Tibial artery (tissue), 4 donors: ENCODE data around the gene TRPM1.

Experiments
- DNase-seq, 2 donors: peaks; one replicate each; pipeline ENCODE4 v3.0.0-alpha.2; 2019
- H3K27ac ChIP-seq, 2 donors: fragments of 200-600 bp; sonication (generic) in 1 of 2; 1 replicate in 1 of 2; 2 replicates in 1 of 2; pipeline ENCODE4 v1.5.1; 2018 to 2019; ENCODE audit warnings: mild to moderate bottlenecking in 1 of 2
- H3K27me3 ChIP-seq, 2 donors: fragments of 200-600 bp; sonication (generic) in 1 of 2; one replicate each; pipeline versions ENCODE4 v1.5.1 to v1.6.0; 2016 to 2019
- H3K36me3 ChIP-seq, 3 donors: fragments of 200-600 bp; sonication (generic) in 2 of 3; one replicate each; pipeline ENCODE4 v1.5.1; 2016 to 2019; ENCODE audit warnings: mild to moderate bottlenecking in 2 of 3
- H3K4me1 ChIP-seq, 4 donors: fragments of 200-600 bp; sonication (generic) in 2 of 4; 1 replicate in 3 of 4; 2 replicates in 1 of 4; pipeline ENCODE4 v1.5.1; 2016 to 2019
- H3K4me3 ChIP-seq, 2 donors: fragments of 200-600 bp; sonication (generic) in 1 of 2; 1 replicate in 1 of 2; 2 replicates in 1 of 2; pipeline ENCODE4 v1.5.1; 2018 to 2019; ENCODE audit warnings: mild to moderate bottlenecking in 2 of 2
- H3K9me3 ChIP-seq, 3 donors: fragments of 200-600 bp; sonication (generic) in 1 of 3; one replicate each; pipeline ENCODE4 v1.5.1; 2016 to 2019
- intact Hi-C: fragments of 100-400 bp; cut with DNase I; formaldehyde crosslinking; loops from one replicate; pipeline ENCODE4 v1.15.0; 2023; ENCODE audit warnings: low total_unique reads
- TF ChIP-seq, protein P1 (sequence below), 2 experiments: fragments of 200-600 bp in 1 of 2; fragments of 450-650 bp in 1 of 2; IDR thresholded peaks; one replicate each; pipeline ENCODE4 v1.5.1; 2017 to 2019; ENCODE audit warnings: antibody characterized with exemption in 2 of 2, mild to moderate bottlenecking in 1 of 2, moderate library complexity in 1 of 2

The TRPM1 gene

DNA sequence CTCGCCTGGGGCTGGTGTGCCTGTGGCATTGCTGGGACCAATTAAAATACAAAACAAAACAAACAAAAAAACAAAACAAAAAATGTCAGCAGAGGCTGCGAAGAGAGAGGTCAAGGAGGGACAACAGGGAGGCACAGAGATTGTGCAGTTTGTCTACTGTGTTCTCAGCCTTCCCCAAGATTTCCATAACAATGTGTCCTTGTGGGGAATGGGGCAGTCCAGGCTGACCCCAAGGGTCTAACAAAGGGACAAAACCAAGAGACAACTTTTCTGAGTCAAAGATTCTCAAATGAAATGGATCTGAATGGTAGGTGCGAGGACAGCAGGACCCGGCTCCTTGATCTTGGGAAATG, 46.4 kb upstream of the TRPM1 start:
- intact Hi-C loops: no loop called here

DNA sequence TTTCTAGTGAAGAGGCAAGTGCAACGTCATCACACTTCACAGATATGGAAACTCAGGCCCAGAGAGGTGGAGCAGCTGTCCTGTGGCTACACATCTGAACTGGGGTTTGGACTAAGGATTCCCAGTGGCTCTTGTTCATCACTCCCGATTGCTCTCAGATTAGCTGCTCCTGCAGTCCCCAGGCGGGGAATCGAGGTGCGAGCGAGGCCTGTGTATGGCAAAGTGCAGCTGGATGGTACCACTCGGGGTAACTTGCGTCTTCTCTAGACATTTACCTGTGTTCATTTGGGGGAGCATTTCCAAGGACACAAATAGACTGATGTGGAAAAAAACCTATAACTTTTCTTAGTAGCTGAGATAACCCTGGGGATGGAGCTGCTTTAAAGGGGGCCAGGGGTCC, 45.9 kb upstream of the TRPM1 start:
- TF ChIP-seq, protein P1, sequence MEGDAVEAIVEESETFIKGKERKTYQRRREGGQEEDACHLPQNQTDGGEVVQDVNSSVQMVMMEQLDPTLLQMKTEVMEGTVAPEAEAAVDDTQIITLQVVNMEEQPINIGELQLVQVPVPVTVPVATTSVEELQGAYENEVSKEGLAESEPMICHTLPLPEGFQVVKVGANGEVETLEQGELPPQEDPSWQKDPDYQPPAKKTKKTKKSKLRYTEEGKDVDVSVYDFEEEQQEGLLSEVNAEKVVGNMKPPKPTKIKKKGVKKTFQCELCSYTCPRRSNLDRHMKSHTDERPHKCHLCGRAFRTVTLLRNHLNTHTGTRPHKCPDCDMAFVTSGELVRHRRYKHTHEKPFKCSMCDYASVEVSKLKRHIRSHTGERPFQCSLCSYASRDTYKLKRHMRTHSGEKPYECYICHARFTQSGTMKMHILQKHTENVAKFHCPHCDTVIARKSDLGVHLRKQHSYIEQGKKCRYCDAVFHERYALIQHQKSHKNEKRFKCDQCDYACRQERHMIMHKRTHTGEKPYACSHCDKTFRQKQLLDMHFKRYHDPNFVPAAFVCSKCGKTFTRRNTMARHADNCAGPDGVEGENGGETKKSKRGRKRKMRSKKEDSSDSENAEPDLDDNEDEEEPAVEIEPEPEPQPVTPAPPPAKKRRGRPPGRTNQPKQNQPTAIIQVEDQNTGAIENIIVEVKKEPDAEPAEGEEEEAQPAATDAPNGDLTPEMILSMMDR (IDR thresholded peaks at IDR 0.05): no peak
- Histone ChIP-seq H3K27ac (no peak overlapping the region), H3K36me3 (no peaks in the 10 kb centered on the region), H3K27me3 (peaks cover 0 to 5% of the 10 kb centered on the region in 2 donors), H3K4me1 (no peaks in the 10 kb centered on the region), H3K9me3 (no peaks in the 10 kb centered on the region), H3K4me3 (no peak overlapping the region)
- DNase-seq: no peak
- intact Hi-C loops: no loop called here

More for the DNA sequence above, 46.4 kb upstream of the TRPM1 start:
- TF ChIP-seq, protein P1 (IDR thresholded peaks at IDR 0.05): no peak
- Histone ChIP-seq H3K4me3 (no peak overlapping the region), H3K27ac (no peak overlapping the region), H3K27me3 (peaks cover 0 to 5% of the 10 kb centered on the region in 2 donors), H3K36me3 (no peaks in the 10 kb centered on the region), H3K9me3 (no peaks in the 10 kb centered on the region), H3K4me1 (no peaks in the 10 kb centered on the region)
- DNase-seq: no peak

DNA sequence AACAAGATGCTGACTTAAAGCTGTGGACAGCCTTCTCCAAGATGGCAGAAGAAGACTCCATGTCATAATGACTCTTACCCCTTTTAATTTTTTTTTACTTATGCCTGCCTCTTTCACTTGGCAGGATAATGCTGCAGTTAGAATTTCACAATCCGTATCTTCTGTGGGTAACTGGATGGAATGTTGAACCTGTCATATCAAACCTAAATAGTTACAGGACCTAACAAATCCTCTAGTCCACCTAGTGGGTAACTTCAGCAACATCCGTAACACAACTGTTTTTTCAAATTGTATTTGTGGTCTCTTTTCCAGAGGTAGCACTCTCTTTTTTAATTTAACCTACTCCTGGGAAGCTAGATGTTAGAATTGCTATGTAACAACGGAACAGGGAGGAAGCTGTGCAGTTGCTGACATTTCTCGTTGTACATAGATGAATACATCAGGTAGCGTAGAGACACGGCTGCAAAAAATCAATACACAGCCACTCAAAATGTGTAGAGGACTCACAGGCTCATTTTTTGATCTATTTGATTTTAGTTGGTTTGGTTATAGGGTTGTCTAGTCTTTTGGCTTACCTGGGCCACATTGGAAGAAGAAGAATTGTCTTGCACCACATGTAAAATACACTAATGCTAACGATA, 43.9 kb upstream of the TRPM1 start:
- H3K36me3 ChIP-seq: no peaks in the 10 kb centered on the region
- H3K4me3 ChIP-seq: no peak overlapping the region
- intact Hi-C loops: no loop called here
- no peak overlapping the region for H3K27ac ChIP-seq
- TF ChIP-seq, protein P1 (IDR thresholded peaks at IDR 0.05): no peak
- H3K27me3 ChIP-seq: no peaks in the 10 kb centered on the region
- no peak for DNase-seq
- H3K4me1 ChIP-seq: no peaks in the 10 kb centered on the region
- no peaks in the 10 kb centered on the region for H3K9me3 ChIP-seq

DNA sequence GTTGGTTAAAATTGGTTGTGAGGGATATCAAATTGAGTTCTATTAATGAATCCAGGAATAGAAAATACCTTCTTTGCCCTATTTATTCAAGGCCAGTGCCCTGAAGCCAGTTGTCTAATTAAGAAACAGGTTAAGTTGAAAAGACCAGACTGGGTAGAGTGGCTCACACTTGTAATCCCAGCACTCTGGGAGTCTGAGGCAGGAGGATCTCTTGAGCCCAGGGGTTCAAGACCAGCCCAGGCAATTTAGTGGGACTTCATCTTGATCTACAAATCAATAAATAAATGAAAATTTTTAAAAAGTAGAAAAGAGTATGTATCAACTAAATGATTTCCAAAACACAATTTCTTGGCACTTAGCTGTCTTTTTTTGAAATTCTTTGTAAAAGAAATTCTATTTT, 40.3 kb upstream of the TRPM1 start:
- H3K36me3 ChIP-seq: no peaks in the 10 kb centered on the region
- TF ChIP-seq, protein P1 (IDR thresholded peaks at IDR 0.05): no peak

DNA sequence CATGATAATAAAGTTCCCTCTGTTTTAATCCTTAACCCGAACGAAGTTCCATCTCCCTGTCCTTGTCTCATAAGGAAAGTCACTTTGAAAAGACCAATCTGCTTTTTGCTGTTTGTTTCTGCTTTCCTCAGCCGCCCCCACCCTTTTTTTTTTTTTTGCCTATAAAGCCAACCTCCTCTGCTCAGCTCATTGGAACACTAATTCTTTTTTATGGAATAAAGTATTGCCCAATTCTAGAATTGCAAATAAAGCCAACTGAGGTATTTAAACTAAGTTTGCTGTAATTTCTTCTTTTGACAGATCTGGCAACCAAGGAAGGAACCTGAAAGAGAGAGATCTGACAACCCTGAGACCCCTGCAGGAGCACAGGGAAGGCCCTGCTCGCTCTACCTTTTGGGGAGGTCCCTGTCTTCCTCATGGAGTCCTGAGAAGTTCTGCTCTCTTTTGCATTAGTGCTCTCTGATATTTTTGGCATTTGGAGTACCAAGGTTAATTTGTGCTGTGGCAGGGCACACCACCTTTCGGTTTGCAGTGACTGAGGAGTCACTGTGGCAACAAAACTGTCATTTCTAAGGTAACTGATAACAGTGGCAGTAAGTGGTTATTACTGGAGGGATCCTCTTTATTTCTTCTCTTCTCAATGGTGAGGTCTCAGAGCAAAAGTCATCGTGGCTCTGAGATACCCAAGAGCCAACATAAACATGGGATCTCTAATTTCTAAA, 35.2 kb upstream of the TRPM1 start:
- peaks cover 0 to 5% (median 0%) of the 10 kb centered on the region in 3 donors for H3K9me3 ChIP-seq
- intact Hi-C loops: no loop called here
- no peak for DNase-seq
- H3K36me3 ChIP-seq: no peaks in the 10 kb centered on the region
- H3K4me3 ChIP-seq: no peak overlapping the region
- no peak overlapping the region for H3K27ac ChIP-seq
- H3K4me1 ChIP-seq: no peaks in the 10 kb centered on the region
- H3K27me3 ChIP-seq: peaks cover 0 to 6% of the 10 kb centered on the region in 2 donors
- TF ChIP-seq, protein P1 (IDR thresholded peaks at IDR 0.05): no peak

More for the DNA sequence above, 40.3 kb upstream of the TRPM1 start:
- H3K27ac ChIP-seq: no peak overlapping the region
- intact Hi-C loops: no loop called here
- H3K4me1 ChIP-seq: no peaks in the 10 kb centered on the region
- DNase-seq: no peak
- H3K4me3 ChIP-seq: no peak overlapping the region
- no peaks in the 10 kb centered on the region for H3K27me3 ChIP-seq
- H3K9me3 ChIP-seq: no peaks in the 10 kb centered on the region
